ENCODE data around the gene COPS3. TPM values are rescaled to one million over a fixed set of nuclear protein-coding genes. Genes with fewer than 3 reads are reported as not detected.

The COPS3 gene
- total and polyA plus RNA-seq, 9 of the 15 experiments (the other 6 are each of a cell fraction or from before 2014, with no cell fraction given): 92.4 to 295 (median 167) TPM

GRCh38 chr17:17304521-17304985 is 23.5 kb upstream of the COPS3 start (continued):
- TF ChIP-seq ZNF592 (IDR thresholded peaks at IDR 0.05): 0 out of 2 replicates have a peak, but pooled peaks have one; percentile 13

DNA sequence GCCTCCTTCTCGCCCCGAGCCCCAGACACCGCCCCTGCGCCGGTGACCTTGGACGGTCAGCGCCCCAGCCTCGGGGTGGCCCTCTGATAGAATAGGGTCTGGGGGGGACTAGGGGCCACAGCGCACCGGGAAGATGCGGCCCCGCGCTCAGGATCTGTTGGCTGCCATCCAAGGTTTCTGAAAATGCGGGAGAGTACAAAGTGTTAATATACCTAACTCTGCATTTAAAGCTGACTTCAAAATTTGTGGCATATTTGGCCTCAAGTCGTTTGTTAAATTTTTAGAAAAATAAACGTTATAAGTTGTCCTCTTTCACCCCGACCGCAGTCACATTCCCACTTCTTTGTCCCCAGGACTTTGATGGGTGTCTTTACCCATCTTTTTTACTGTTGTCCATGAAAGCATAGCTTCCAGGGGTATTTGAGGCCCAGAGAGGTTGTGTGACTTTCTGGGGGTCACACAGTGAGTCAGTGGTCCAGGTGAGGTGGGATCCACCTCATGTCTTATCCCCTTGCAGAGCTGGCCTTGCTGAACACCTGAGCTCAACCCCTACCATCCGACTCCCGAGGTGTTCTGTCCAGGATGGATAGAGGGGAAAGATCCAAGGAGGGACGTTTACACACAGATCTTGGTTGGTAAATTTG is 22.9 kb upstream of the COPS3 start:
- intact Hi-C loops (cut with micrococcal nuclease): no loop called here
- no peak for FAIRE-seq
- WGBS (ENCODE audit: insufficient coverage, low coverage, missing lambda C conversion rate): 0% methylated on average over 11 of the region's 21 CpGs
- TF ChIP-seq MECOM (CRISPR knock-in tag; IDR thresholded peaks at IDR 0.05) (0 out of 2 replicates have a peak, but pooled peaks have one; percentile 18), ZFP36 (IDR thresholded peaks at IDR 0.05; ENCODE audit: low read depth, low read length, partially characterized antibody) (peak; percentile 74), SRSF1 (IDR thresholded peaks at IDR 0.05; ENCODE audit: low read depth, low read length) (no peak), TRIM24 (IDR thresholded peaks at IDR 0.05) (no peak), CBX8 (IDR thresholded peaks at IDR 0.05; ENCODE audit: borderline replicate concordance, extremely low read depth, low read depth, low read length, poor library complexity, severe bottlenecking) (no peak), RUNX1 (IDR thresholded peaks at IDR 0.05; ENCODE audit: low read depth) (no peak), ZBTB9 (CRISPR knock-in tag; IDR thresholded peaks at IDR 0.05) (no peak), ZNF184 (CRISPR knock-in tag; IDR thresholded peaks at IDR 0.05) (no peak), ZC3H4 (CRISPR knock-in tag; IDR thresholded peaks at IDR 0.05; ENCODE audit: borderline replicate concordance) (no peak), ZC3H8 (IDR thresholded peaks at IDR 0.05) (no peak)
- TF ChIP-seq, protein P1, sequence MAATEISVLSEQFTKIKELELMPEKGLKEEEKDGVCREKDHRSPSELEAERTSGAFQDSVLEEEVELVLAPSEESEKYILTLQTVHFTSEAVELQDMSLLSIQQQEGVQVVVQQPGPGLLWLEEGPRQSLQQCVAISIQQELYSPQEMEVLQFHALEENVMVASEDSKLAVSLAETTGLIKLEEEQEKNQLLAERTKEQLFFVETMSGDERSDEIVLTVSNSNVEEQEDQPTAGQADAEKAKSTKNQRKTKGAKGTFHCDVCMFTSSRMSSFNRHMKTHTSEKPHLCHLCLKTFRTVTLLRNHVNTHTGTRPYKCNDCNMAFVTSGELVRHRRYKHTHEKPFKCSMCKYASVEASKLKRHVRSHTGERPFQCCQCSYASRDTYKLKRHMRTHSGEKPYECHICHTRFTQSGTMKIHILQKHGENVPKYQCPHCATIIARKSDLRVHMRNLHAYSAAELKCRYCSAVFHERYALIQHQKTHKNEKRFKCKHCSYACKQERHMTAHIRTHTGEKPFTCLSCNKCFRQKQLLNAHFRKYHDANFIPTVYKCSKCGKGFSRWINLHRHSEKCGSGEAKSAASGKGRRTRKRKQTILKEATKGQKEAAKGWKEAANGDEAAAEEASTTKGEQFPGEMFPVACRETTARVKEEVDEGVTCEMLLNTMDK (IDR thresholded peaks at IDR 0.05; ENCODE audit: borderline replicate concordance, insufficient read depth, low read depth, low read length, poor library complexity, severe bottlenecking): no peak

More for the DNA sequence above, 22.9 kb upstream of the COPS3 start:
- Histone ChIP-seq H4K20me1 (replicated peaks; ENCODE audit: control insufficient read depth, insufficient read depth, low read length) (no peaks in the 10 kb centered on the region), H3K4me1 (replicated peaks in 1 of 2; ENCODE audit: control insufficient read depth in 2 of 2, insufficient read depth in 2 of 2, low read length in 2 of 2) (peaks cover 18 to 22% of the 10 kb centered on the region in 2 experiments; a peak in 4 of 5 replicates), H3K36me3 (ENCODE audit: control insufficient read depth, insufficient read depth, low read length) (peaks cover 7% of the 10 kb centered on the region; the same call in 2 of the 3 replicates), H3K27ac (ENCODE audit: extremely low read depth, low read depth, low read length) (peak overlapping the region; percentile 89), H3K79me2 (ENCODE audit: control insufficient read depth, insufficient read depth, low read length) (peaks cover 39% of the 10 kb centered on the region), H3K4me3 (peak overlapping the region; percentile 74), H3K4me2 (ENCODE audit: insufficient read depth, low read length) (peak overlapping the region; percentile 90), H3K9me3 (replicated peaks; ENCODE audit: control insufficient read depth, insufficient read depth, low read depth, low read length) (no peaks in the 10 kb centered on the region), H3K27me3 (ENCODE audit: control insufficient read depth in 2 of 2, insufficient read depth in 2 of 2, low read length in 2 of 2) (no peaks in the 10 kb centered on the region), H3K9me1 (ENCODE audit: control insufficient read depth, insufficient read depth, low read length) (no peaks in the 10 kb centered on the region), H3K9ac (ENCODE audit: insufficient read depth in 1 of 2, low read depth in 2 of 2, low read length in 2 of 2) (peak overlapping the region; percentile 85 to 90), H2AFZ (ENCODE audit: low read depth, low read length) (peak overlapping the region; percentile 38; the same call in 1 of the 2 replicates)
- TSS peak; percentile 80 for BruUV-seq (replicated peaks)
- in situ Hi-C loops (cut with MboI): no loop called here
- ChIA-PET CTCF (ENCODE audit: low intra/inter-chr PET ratio) (no interaction called here), POLR2A (interaction anchor here (0.5 to 1.3 kb wide), 4 partner anchors 11 to 1004 kb away, joined by 3 to 4 read pairs (median 3); no protein-coding TSS in a partner anchor)
- ATAC-seq: peak; percentile 5
- DNase-seq (ENCODE audit: extremely low read depth in 1 of 4, low spot score in 3 of 4): peak in 1 of 4 experiments; percentile 63

Data from K562 (cell line).